Thoracic aorta (tissue), 2 donors: ENCODE data around the gene ZSCAN25. TPM values are rescaled to one million over a fixed set of nuclear protein-coding genes. Genes with fewer than 3 reads are reported as not detected.
A peak's percentile ranks its signal among the peaks of the same experiment; 100 is the strongest.

Experiments used
- ATAC-seq: fragments of 150-250 bp; one replicate; pipeline ENCODE4 v1.8.0; 2017; ENCODE audit warnings: low read depth; ENCODE audit not compliant: insufficient number of reproducible peaks, low FRiP score
- DNase-seq: peaks from one replicate; pipeline ENCODE4 v3.0.0-alpha.2; 2020; ENCODE audit warnings: low spot score
- H3K27ac ChIP-seq, 2 donors: fragments of 200-600 bp; sonication (generic); 1 replicate in 1 of 2; 2 replicates in 1 of 2; pipeline ENCODE4 v1.5.1; 2016; ENCODE audit warnings: mild to moderate bottlenecking in 2 of 2, moderate library complexity in 2 of 2
- H3K27me3 ChIP-seq: fragments of 200-600 bp; sonication (generic); replicated peaks from 2 replicates; pipeline ENCODE4 v1.6.0; 2016; ENCODE audit warnings: mild to moderate bottlenecking; ENCODE audit not compliant: insufficient read depth
- H3K36me3 ChIP-seq: fragments of 200-600 bp; sonication (generic); one replicate; pipeline ENCODE4 v1.5.1; 2016
- H3K4me1 ChIP-seq, 2 donors: fragments of 200-600 bp; sonication (generic); 1 replicate in 1 of 2; 2 replicates in 1 of 2; pipeline versions ENCODE4 v1.5.1 to v1.6.0; 2016; ENCODE audit warnings: low read depth in 2 of 2, mild to moderate bottlenecking in 1 of 2; ENCODE audit not compliant: control insufficient read depth in 1 of 2
- H3K4me3 ChIP-seq: fragments of 200-600 bp; sonication (generic); 2 replicates; pipeline ENCODE4 v1.5.1; 2016; ENCODE audit warnings: mild to moderate bottlenecking
- H3K9me3 ChIP-seq: fragments of 200-600 bp; sonication (generic); 2 replicates; pipeline ENCODE4 v1.5.1; 2016
- CTCF ChIP-seq: fragments of 200-600 bp; sonication (generic); IDR thresholded peaks from one replicate; pipeline ENCODE4 v1.5.1; 2019; ENCODE audit warnings: antibody characterized with exemption
- total RNA-seq, 2 donors: library from RNA; depleted of rRNA; stranded (reverse); fragments of >200 nt; gene quantifications; one replicate each; pipeline versions ENCODE4 v1.1.0 to v1.2.3, GENCODE V29; 2016

ZSCAN25 gene
- total RNA-seq, 2 donors from 2014 or later, result 13.4 to 21.7 TPM

GRCh38 chr7:99596408-99596955 is 20.3 kb upstream of the ZSCAN25 start:
- H3K27me3 ChIP-seq, result no peaks in the 10 kb centered on the region
- H3K4me3 ChIP-seq, result no peak overlapping the region
- no peak overlapping the region for H3K27ac ChIP-seq
- no peaks in the 10 kb centered on the region for H3K36me3 ChIP-seq
- no peak for TF ChIP-seq CTCF
- ATAC-seq (no peak), DNase-seq (no peak)
- no peaks in the 10 kb centered on the region for H3K9me3 ChIP-seq
- no peaks in the 10 kb centered on the region for H3K4me1 ChIP-seq

GRCh38 chr7:99597762-99598501 is 18.8 kb upstream of the ZSCAN25 start, which contains the start of gene TMEM225B:
Gene TMEM225B, plus strand, starts transcription at chr7:99598267. Its CDS starts 6,122 bp downstream, at chr7:99604389.
- no peak within 1 kb of the TSS for H3K27ac ChIP-seq
- no peaks in the 10 kb centered on the region for H3K4me1 ChIP-seq
- H3K27me3 ChIP-seq, result no peaks in the 10 kb centered on the region
- DNase-seq (no peak), ATAC-seq (peak; percentile 27)
- no peak within 1 kb of the TSS for H3K4me3 ChIP-seq
- no peak for TF ChIP-seq CTCF
- no peaks in the 10 kb centered on the region for H3K36me3 ChIP-seq
- H3K9me3 ChIP-seq, result no peaks in the 10 kb centered on the region

GRCh38 chr7:99599836-99600235 is 16.9 kb upstream of the ZSCAN25 start:
- Histone ChIP-seq H3K27me3 (no peaks in the 10 kb centered on the region), H3K36me3 (no peaks in the 10 kb centered on the region), H3K4me1 (no peaks in the 10 kb centered on the region), H3K9me3 (no peaks in the 10 kb centered on the region), H3K4me3 (no peak overlapping the region), H3K27ac (no peak overlapping the region)
- no peak for TF ChIP-seq CTCF
- DNase-seq, result no peak
- no peak for ATAC-seq

- TF ChIP-seq CTCF, result no peak
- DNase-seq (no peak), ATAC-seq (no peak)
- Histone ChIP-seq H3K9me3 (no peaks in the 10 kb centered on the region), H3K27me3 (no peaks in the 10 kb centered on the region), H3K4me1 (no peaks in the 10 kb centered on the region), H3K4me3 (no peak overlapping the region), H3K36me3 (no peaks in the 10 kb centered on the region), H3K27ac (no peak overlapping the region)
Observed at GRCh38 chr7:99601656-99602310, 15.0 kb upstream of the ZSCAN25 start.

- Histone ChIP-seq H3K27ac (no peak overlapping the region), H3K4me3 (no peak overlapping the region), H3K27me3 (no peaks in the 10 kb centered on the region), H3K9me3 (no peaks in the 10 kb centered on the region), H3K4me1 (no peaks in the 10 kb centered on the region), H3K36me3 (no peaks in the 10 kb centered on the region)
- no peak for TF ChIP-seq CTCF
- no peak for ATAC-seq
- DNase-seq, result no peak
Observed at GRCh38 chr7:99605527-99605926, 11.2 kb upstream of the ZSCAN25 start.
